Neural progenitor cell (in vitro differentiated cells): Measurements from ENCODE around the gene ANKRD11. TPM values are rescaled to one million over a fixed set of nuclear protein-coding genes. Genes with fewer than 3 reads are reported as not detected.
A peak's percentile ranks its signal among the peaks of the same experiment; 100 is the strongest.

Experiments
- DNase-seq: peaks from one replicate; pipeline ENCODE4 v3.0.0-alpha.2; 2016; ENCODE audit warnings: low spot score
- H2AFZ ChIP-seq: fragments of 200-600 bp; sonication (generic); replicated peaks from 2 replicates; pipeline ENCODE4 v1.6.1; 2016; ENCODE audit warnings: antibody characterized with exemption
- H3F3A ChIP-seq: fragments of 200-600 bp; sonication (generic); 2 replicates; pipeline ENCODE4 v1.6.1; 2016; ENCODE audit warnings: antibody characterized with exemption, low read depth
- H3K27ac ChIP-seq: fragments of 200-600 bp; sonication (generic); 2 replicates; pipeline ENCODE4 v1.5.1; 2016; ENCODE audit warnings: mild to moderate bottlenecking
- H3K27me3 ChIP-seq: fragments of 200-600 bp; sonication (generic); 2 replicates; pipeline ENCODE4 v1.6.1; 2016; ENCODE audit warnings: mild to moderate bottlenecking, moderate library complexity
- H3K36me3 ChIP-seq: fragments of 200-600 bp; sonication (generic); 2 replicates; pipeline ENCODE4 v1.5.1; 2016
- H3K4me1 ChIP-seq: fragments of 200-600 bp; sonication (generic); 2 replicates; pipeline ENCODE4 v1.6.1; 2016; ENCODE audit warnings: mixed run types
- H3K4me2 ChIP-seq: fragments of 200-600 bp; sonication (generic); 2 replicates; pipeline ENCODE4 v1.6.1; 2016
- H3K4me3 ChIP-seq: fragments of 200-600 bp; sonication (generic); 2 replicates; pipeline ENCODE4 v1.5.1; 2016
- H3K79me2 ChIP-seq: fragments of 200-600 bp; sonication (generic); 2 replicates; pipeline ENCODE4 v1.6.1; 2016; ENCODE audit warnings: low read depth
- H3K9ac ChIP-seq: fragments of 200-600 bp; sonication (generic); 2 replicates; pipeline ENCODE4 v1.6.1; 2016
- H3K9me3 ChIP-seq: fragments of 200-600 bp; sonication (generic); 2 replicates; pipeline ENCODE4 v1.5.1; 2016; ENCODE audit warnings: low read depth
- H4K20me1 ChIP-seq: fragments of 200-600 bp; sonication (generic); 2 replicates; pipeline ENCODE4 v1.6.1; 2016; ENCODE audit warnings: low read depth
- H3K27ac Mint-ChIP-seq: 3 replicates; pipeline ENCODE4 v1.8.0; 2021; ENCODE audit warnings: mixed read lengths
- H3K27me3 Mint-ChIP-seq: 2 replicates; pipeline ENCODE4 v1.8.0; 2022; ENCODE audit warnings: low read depth, mild to moderate bottlenecking, inconsistent platforms, moderate library complexity, mixed read lengths; ENCODE audit not compliant: insufficient read depth
- H3K36me3 Mint-ChIP-seq: 3 replicates; pipeline ENCODE4 v1.8.0; 2021; ENCODE audit warnings: mixed read lengths
- H3K4me1 Mint-ChIP-seq: 3 replicates; pipeline ENCODE4 v1.8.0; 2021; ENCODE audit warnings: mixed read lengths
- H3K4me3 Mint-ChIP-seq: 3 replicates; pipeline ENCODE4 v1.8.0; 2021; ENCODE audit warnings: mild to moderate bottlenecking, moderate library complexity, mixed read lengths
- H3K9me3 Mint-ChIP-seq: 3 replicates; pipeline ENCODE4 v1.8.0; 2020; ENCODE audit warnings: mixed read lengths
- EZH2 ChIP-seq: fragments of 200-600 bp; sonication (generic); IDR thresholded peaks from 2 replicates; pipeline ENCODE4 v1.6.1; 2017; ENCODE audit warnings: antibody characterized with exemption, mild to moderate bottlenecking, moderate library complexity
- EZH2phosphoT487 ChIP-seq: fragments of 200-600 bp; sonication (generic); IDR thresholded peaks from 2 replicates; pipeline ENCODE4 v1.6.1; 2017; ENCODE audit warnings: antibody characterized with exemption
- total RNA-seq: library from RNA; depleted of rRNA; stranded (reverse); fragments of >200 nt; gene quantifications from 2 replicates; pipeline ENCODE4 v1.2.3, GENCODE V29; 2015; ENCODE audit warnings: low replicate concordance
- TF ChIP-seq, protein P1 (sequence below): fragments of 200-600 bp; sonication (generic); IDR thresholded peaks from 2 replicates; pipeline ENCODE4 v1.5.1; 2017; ENCODE audit warnings: antibody characterized with exemption, mild to moderate bottlenecking

The ANKRD11 gene
- total RNA-seq, 1 donor from 2014 or later = 47.3 TPM

DNA sequence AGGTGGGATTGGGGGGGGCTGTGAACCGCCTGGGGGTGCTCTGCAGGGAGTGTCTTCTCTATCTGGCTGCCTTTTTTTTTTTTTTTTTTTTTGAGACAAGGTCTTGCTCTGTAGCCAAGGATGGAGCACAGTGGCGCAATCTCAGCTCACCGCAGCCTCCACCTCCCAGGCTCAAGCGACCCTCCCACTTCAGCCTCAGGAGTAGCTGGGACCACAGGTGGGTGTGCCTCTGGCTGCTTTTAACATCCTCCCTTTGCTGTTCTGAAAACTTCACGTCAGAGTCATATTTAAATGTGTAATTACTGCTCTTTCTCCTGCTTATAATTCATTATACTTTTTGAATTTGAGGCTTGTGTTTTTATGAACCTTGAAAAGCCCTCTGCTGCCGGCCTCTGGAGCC, 194.4 kb downstream of the ANKRD11 start:
- no peaks in the 10 kb centered on the region for H3K27me3 ChIP-seq
- TF ChIP-seq EZH2phosphoT487 (no peak), EZH2 (no peak)
- TF ChIP-seq, protein P1, sequence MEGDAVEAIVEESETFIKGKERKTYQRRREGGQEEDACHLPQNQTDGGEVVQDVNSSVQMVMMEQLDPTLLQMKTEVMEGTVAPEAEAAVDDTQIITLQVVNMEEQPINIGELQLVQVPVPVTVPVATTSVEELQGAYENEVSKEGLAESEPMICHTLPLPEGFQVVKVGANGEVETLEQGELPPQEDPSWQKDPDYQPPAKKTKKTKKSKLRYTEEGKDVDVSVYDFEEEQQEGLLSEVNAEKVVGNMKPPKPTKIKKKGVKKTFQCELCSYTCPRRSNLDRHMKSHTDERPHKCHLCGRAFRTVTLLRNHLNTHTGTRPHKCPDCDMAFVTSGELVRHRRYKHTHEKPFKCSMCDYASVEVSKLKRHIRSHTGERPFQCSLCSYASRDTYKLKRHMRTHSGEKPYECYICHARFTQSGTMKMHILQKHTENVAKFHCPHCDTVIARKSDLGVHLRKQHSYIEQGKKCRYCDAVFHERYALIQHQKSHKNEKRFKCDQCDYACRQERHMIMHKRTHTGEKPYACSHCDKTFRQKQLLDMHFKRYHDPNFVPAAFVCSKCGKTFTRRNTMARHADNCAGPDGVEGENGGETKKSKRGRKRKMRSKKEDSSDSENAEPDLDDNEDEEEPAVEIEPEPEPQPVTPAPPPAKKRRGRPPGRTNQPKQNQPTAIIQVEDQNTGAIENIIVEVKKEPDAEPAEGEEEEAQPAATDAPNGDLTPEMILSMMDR = no peak
- no peak for DNase-seq
- peaks cover 83% of the 10 kb centered on the region for H3K79me2 ChIP-seq
- peak overlapping the region; percentile 44 for H3K4me2 ChIP-seq
- Mint-ChIP-seq H3K27ac (no peak overlapping the region), H3K4me3 (peak overlapping the region; percentile 0), H3K27me3 (peaks cover 5% of the 10 kb centered on the region), H3K9me3 (no peaks in the 10 kb centered on the region), H3K36me3 (peaks cover 23% of the 10 kb centered on the region), H3K4me1 (peaks cover 53% of the 10 kb centered on the region)
- H3K4me3 ChIP-seq = no peak overlapping the region
- peaks cover 44% of the 10 kb centered on the region for H3K4me1 ChIP-seq
- H2AFZ ChIP-seq = no peak overlapping the region
- peaks cover 85% of the 10 kb centered on the region for H4K20me1 ChIP-seq
- peak overlapping the region; percentile 78 for H3K27ac ChIP-seq
- H3K36me3 ChIP-seq = no peaks in the 10 kb centered on the region
- H3K9me3 ChIP-seq = no peaks in the 10 kb centered on the region
- H3K9ac ChIP-seq = no peak overlapping the region
- H3F3A ChIP-seq = peaks cover 34% of the 10 kb centered on the region

GRCh38 chr16:89295071-89295900, 195.1 kb downstream of the ANKRD11 start:
- H3K9me3 Mint-ChIP-seq = no peaks in the 10 kb centered on the region
- no peak overlapping the region for H2AFZ ChIP-seq
- peaks cover 5% of the 10 kb centered on the region for H3K27me3 Mint-ChIP-seq
- H3K27ac Mint-ChIP-seq = no peak overlapping the region
- peaks cover 49% of the 10 kb centered on the region for H3K4me1 ChIP-seq
- H3K27ac ChIP-seq = peak overlapping the region; percentile 37
- peaks cover 18% of the 10 kb centered on the region for H3K36me3 Mint-ChIP-seq
- no peak overlapping the region for H3K4me3 ChIP-seq
- no peak overlapping the region for H3K9ac ChIP-seq
- H3K79me2 ChIP-seq = peaks cover 77% of the 10 kb centered on the region
- H3K4me1 Mint-ChIP-seq = peaks cover 48% of the 10 kb centered on the region
- TF ChIP-seq, protein P1 = no peak
- TF ChIP-seq EZH2phosphoT487 (no peak), EZH2 (no peak)
- H3K4me3 Mint-ChIP-seq = no peak overlapping the region
- no peaks in the 10 kb centered on the region for H3K36me3 ChIP-seq
- no peak overlapping the region for H3K4me2 ChIP-seq
- no peak for DNase-seq
- H3K27me3 ChIP-seq = no peaks in the 10 kb centered on the region
- peaks cover 85% of the 10 kb centered on the region for H4K20me1 ChIP-seq
- H3K9me3 ChIP-seq = no peaks in the 10 kb centered on the region
- H3F3A ChIP-seq = peaks cover 40% of the 10 kb centered on the region

GRCh38 chr16:89294486-89294885, 195.9 kb downstream of the ANKRD11 start:
- Mint-ChIP-seq H3K36me3 (peaks cover 18% of the 10 kb centered on the region), H3K9me3 (no peaks in the 10 kb centered on the region), H3K4me3 (peak overlapping the region; percentile 14), H3K27ac (peak overlapping the region; percentile 92), H3K4me1 (peaks cover 52% of the 10 kb centered on the region), H3K27me3 (peaks cover 5% of the 10 kb centered on the region)
- no peak overlapping the region for H2AFZ ChIP-seq
- no peaks in the 10 kb centered on the region for H3K27me3 ChIP-seq
- H3K79me2 ChIP-seq = peaks cover 73% of the 10 kb centered on the region
- H3K4me3 ChIP-seq = no peak overlapping the region
- H4K20me1 ChIP-seq = peaks cover 91% of the 10 kb centered on the region
- H3K4me2 ChIP-seq = peak overlapping the region; percentile 6
- no peak overlapping the region for H3K9ac ChIP-seq
- H3K27ac ChIP-seq = no peak overlapping the region
- peaks cover 49% of the 10 kb centered on the region for H3K4me1 ChIP-seq
- peaks cover 45% of the 10 kb centered on the region for H3F3A ChIP-seq
- no peaks in the 10 kb centered on the region for H3K36me3 ChIP-seq
- no peak for TF ChIP-seq EZH2
- no peak for TF ChIP-seq EZH2phosphoT487
- TF ChIP-seq, protein P1 = no peak
- no peaks in the 10 kb centered on the region for H3K9me3 ChIP-seq
- DNase-seq = no peak
